HUES48 (cell line): ENCODE measurements around the gene ORC2.
"Not testable (repeated sequence)": the region's sequence is repeated elsewhere in the genome, so short reads cannot be mapped to it uniquely, and the experiment has no call there.

Experiments
- H3K27ac ChIP-seq: one replicate; pipeline ENCODE4 v1.7.0; 2013; ENCODE audit warnings: low read depth, low read length, inconsistent platforms
- H3K27me3 ChIP-seq: 2 replicates; pipeline ENCODE4 v1.6.1; 2013; ENCODE audit warnings: mild to moderate bottlenecking, low read length; ENCODE audit not compliant: control insufficient read depth, insufficient read depth
- H3K36me3 ChIP-seq: 2 replicates; pipeline ENCODE4 v1.6.1; 2013; ENCODE audit warnings: low read length; ENCODE audit not compliant: control insufficient read depth, insufficient read depth
- H3K4me1 ChIP-seq: 2 replicates; pipeline ENCODE4 v1.6.1; 2013; ENCODE audit warnings: mild to moderate bottlenecking, low read length; ENCODE audit not compliant: control insufficient read depth, insufficient read depth
- H3K4me3 ChIP-seq: 2 replicates; pipeline ENCODE4 v1.5.1; 2013; ENCODE audit warnings: mild to moderate bottlenecking, low read depth, low read length
- H3K9ac ChIP-seq: 2 replicates; pipeline ENCODE4 v1.6.1; 2013; ENCODE audit warnings: mild to moderate bottlenecking, low read depth, low read length, moderate library complexity
- H3K9me3 ChIP-seq: 2 replicates; pipeline ENCODE4 v1.6.1; 2013; ENCODE audit warnings: low read length; ENCODE audit not compliant: control insufficient read depth, insufficient read depth

ORC2 gene

DNA sequence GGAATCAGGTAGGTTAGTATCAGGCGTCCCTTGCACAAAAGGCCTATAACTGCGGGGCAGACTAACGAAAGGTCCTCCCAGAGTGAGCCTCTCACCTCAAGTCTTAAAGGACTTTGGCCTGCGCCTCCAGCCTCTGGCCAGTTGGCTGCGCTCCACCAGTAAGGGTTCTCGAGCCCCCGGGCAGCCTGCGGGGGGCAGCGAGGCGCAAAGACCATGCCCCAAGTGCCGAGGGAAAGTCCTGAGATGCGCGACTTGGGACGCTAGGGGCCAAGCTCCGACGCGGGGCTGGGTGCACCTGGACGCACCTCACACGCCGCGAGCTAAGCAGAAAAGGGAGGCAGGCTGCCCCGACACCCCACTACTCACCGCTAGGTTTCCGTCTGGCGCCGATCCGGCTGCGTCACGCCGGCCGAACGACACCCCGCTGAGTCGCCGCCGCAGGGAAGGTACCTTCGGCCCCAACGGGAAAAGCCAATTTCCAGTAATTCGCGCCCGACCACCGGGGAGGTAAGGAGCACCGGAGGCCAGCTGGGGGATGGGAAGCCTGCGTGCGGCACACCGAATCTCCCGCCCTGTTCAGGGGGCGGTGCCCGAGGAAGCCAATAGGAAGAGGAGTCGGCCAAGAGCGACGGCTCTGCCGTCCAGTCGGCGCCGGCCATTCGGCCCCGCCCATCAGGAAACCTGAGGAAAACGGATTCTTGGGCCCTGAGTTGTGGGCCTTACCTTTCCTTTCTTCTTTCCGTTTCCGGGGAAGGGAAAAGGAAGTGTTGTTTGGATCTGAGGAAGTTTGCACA lies at the start of gene ORC2:
Gene ORC2 (minus strand): TSS at position 537 of the 794 bp plus-strand sequence. CDS start 5,537 bp downstream, outside the sequence.
- Histone ChIP-seq H3K9ac (peak within 1 kb of the TSS; percentile 94), H3K9me3 (no peaks in the 10 kb centered on the region), H3K36me3 (peaks cover 28% of the 10 kb centered on the region), H3K4me3 (peak within 1 kb of the TSS; percentile 88), H3K27me3 (no peaks in the 10 kb centered on the region), H3K27ac (peak within 1 kb of the TSS; percentile 99), H3K4me1 (0 out of 2 replicates have a peak, but pooled peaks cover 5% of the 10 kb centered on the region)

DNA sequence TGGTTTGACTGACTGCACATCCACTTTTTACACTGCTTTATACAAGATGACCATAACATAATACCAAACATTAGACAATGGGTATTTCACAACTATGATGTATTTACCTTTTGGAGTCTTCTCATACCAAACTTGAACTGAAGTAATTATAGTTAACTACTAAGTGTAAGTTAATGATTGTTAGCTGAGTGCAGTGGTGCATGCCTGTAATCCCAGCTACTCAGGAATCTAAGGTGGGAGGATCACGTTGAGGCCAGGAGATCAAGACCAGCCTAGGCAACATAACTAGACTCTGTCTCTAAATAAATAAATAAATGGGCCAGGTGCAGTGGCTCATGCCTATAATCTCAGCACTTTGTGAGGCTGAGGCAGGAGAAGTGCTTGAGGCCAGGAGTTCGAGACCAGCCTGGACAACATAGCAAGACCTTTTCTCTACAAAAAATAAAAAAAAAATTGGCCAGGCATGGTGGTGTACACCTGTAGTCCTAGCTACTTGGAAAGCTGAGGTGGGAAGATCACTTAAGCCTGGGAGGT lies 44.9 kb upstream of the ORC2 start:
- Histone ChIP-seq H3K27ac (no peak overlapping the region), H3K4me1 (no peaks in the 10 kb centered on the region)

DNA sequence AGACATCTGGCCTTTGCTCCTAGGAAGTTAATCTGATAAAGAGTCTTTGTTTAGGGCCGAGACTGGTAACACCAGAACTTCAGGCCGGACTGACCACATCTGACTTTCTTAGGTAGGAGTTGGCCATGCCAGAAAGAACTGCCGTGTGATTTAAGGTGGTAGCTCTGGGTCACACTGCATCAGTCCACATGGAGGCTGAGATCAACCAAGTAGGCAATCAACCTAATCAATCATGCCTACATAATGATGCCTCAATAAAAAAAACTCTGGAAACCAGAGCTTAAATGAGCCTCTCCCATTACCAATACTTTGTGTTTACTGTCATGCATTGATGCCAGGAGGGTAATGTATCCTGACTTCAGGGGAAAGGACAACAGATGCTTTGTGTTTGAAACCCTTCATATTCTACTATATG lies 44.1 kb upstream of the ORC2 start:
- Histone ChIP-seq H3K27ac (no peak overlapping the region), H3K9ac (no peak overlapping the region), H3K27me3 (no peaks in the 10 kb centered on the region), H3K9me3 (no peaks in the 10 kb centered on the region), H3K36me3 (no peaks in the 10 kb centered on the region), H3K4me1 (no peaks in the 10 kb centered on the region), H3K4me3 (no peak overlapping the region)

More for the DNA sequence above, 44.9 kb upstream of the ORC2 start:
- no peak overlapping the region for H3K9ac ChIP-seq
- no peak overlapping the region for H3K4me3 ChIP-seq
- no peaks in the 10 kb centered on the region for H3K9me3 ChIP-seq
- no peaks in the 10 kb centered on the region for H3K27me3 ChIP-seq
- no peaks in the 10 kb centered on the region for H3K36me3 ChIP-seq

DNA sequence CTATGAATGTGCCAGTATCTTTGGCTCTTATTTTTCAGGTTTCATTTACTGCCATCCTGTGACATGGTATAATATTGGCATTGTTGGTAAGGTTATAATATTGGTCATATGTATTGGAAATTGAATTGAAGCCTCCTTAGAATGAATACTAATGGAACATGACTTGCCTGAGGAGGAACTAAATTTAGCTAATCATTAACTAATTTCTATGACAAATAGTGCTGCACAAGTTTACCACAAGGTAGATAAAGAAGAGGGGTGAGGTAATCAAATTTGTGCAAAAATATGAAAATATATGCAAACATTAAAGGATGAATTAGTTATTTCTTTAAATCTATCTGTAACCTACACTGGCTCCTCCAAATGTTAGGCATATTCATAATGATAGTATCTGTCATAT lies 43.2 kb upstream of the ORC2 start:
- Histone ChIP-seq H3K9ac (no peak overlapping the region), H3K27me3 (no peaks in the 10 kb centered on the region), H3K4me3 (no peak overlapping the region), H3K36me3 (no peaks in the 10 kb centered on the region), H3K27ac (no peak overlapping the region), H3K9me3 (no peaks in the 10 kb centered on the region), H3K4me1 (no peaks in the 10 kb centered on the region)

DNA sequence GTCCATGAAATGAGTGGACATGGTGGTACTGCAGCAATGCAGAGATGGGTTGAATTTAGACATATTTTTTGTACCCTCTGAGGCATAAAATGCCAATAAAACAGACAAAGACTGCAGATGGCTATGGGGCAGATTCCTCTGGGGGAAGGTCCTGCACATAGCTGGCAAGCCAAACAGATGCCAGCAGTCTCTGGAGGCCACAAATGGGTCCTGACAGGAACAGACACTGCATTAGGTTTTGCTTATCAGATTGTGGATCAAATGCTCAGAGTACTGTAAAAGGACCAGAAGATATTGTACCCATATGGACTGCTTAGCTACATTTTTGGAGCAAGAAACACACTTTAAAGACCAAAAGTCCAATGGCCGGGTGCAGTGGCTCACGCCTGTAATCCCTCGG lies 40.9 kb upstream of the ORC2 start:
- H3K27ac ChIP-seq = no peak overlapping the region
- no peaks in the 10 kb centered on the region for H3K9me3 ChIP-seq
- no peaks in the 10 kb centered on the region for H3K36me3 ChIP-seq
- no peak overlapping the region for H3K4me3 ChIP-seq
- no peak overlapping the region for H3K9ac ChIP-seq
- no peaks in the 10 kb centered on the region for H3K27me3 ChIP-seq
- H3K4me1 ChIP-seq = no peaks in the 10 kb centered on the region

DNA sequence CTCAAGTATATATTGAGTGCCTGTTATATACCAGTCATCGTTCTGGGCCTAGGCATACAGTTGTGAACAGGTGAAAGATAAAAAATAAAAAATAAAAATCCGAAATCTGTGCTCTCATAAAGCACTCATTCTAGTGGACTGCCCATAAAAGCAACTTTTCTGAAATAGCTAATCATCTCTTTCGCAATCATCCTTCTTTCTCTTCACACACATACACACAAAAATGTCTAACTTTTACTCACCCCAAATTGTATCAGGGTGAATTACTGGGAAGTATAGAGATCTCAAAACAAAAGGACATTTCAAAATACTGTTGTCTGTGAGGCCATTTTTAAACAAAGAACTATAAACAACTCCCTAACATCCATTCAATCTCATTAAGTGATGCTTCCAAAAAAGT lies 29.6 kb upstream of the ORC2 start:
- Histone ChIP-seq H3K27ac (no peak overlapping the region), H3K9me3 (no peaks in the 10 kb centered on the region), H3K27me3 (no peaks in the 10 kb centered on the region), H3K9ac (no peak overlapping the region), H3K4me3 (no peak overlapping the region), H3K4me1 (peaks cover 7% of the 10 kb centered on the region; the same call in 1 of the 2 replicates), H3K36me3 (peaks cover 7% of the 10 kb centered on the region; the same call in 1 of the 2 replicates)

DNA sequence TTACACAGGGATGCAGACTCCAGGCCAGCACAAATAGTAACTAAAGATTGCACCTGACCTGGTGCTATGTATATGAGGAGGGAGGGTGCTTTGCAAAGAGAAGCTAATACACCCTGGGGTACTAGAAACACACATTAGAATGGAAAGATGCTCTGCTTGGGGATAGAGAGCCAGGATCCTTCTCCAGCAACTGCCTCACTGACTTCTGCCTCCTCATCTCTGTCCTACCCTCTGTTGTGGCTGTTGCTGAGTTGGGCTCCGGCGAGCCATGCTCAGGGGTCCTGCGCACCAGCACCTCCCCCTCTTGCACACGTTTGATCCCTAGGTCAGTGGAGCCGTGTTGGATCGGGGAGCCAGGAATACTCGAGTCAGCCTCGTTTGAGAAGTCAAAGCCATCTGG lies 23.7 kb upstream of the ORC2 start:
- Histone ChIP-seq H3K9me3 (no peaks in the 10 kb centered on the region), H3K4me1 (peaks cover 31% of the 10 kb centered on the region), H3K36me3 (0 out of 2 replicates have a peak, but pooled peaks cover 5% of the 10 kb centered on the region), H3K9ac (no peak overlapping the region), H3K4me3 (no peak overlapping the region), H3K27ac (no peak overlapping the region), H3K27me3 (no peaks in the 10 kb centered on the region)

DNA sequence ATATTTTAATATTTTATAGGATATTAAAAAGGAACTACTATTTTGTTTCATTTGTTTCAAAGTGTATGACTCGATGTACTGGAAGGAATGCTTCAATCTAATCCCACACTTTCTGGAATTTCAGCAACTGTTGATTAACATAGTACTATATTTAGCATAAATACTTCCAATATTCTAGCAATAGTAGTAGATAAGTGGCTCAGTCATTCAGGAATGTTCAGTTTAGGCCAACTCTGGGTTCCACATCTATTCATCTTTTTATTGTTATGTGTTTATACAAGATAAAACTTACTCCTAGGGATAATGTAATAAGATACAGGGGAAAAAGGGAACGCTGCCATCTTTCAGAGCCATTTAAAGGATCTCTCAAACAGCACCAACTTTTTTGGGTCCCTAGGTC lies 22.3 kb upstream of the ORC2 start:
- Histone ChIP-seq H3K9me3 (no peaks in the 10 kb centered on the region), H3K36me3 (peaks cover 13% of the 10 kb centered on the region; the same call in 1 of the 2 replicates), H3K27ac (peak overlapping the region; percentile 2), H3K4me1 (peaks cover 31% of the 10 kb centered on the region), H3K4me3 (no peak overlapping the region), H3K9ac (no peak overlapping the region), H3K27me3 (no peaks in the 10 kb centered on the region)

DNA sequence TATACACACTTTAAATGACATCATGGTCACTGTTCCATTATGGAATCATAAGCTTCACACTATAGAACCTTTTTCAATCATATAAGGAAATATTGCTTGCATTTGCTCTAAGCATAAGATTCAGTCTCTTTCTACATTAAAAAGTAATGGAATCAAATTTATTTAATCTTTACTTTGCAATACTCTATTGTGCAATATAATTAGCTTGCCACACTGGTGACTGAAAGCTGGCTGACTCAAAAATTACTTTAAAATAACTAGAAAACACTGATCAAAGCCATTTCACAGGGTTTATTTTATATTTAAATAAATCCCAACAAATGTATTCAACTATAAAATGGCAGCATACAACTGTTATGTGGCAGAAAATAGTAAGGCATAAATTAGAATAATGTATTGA lies 13.2 kb upstream of the ORC2 start:
- no peaks in the 10 kb centered on the region for H3K4me1 ChIP-seq
- no peaks in the 10 kb centered on the region for H3K27me3 ChIP-seq
- H3K4me3 ChIP-seq = no peak overlapping the region
- peaks cover 13% of the 10 kb centered on the region; the same call in 1 of the 2 replicates for H3K36me3 ChIP-seq
- no peaks in the 10 kb centered on the region for H3K9me3 ChIP-seq
- no peak overlapping the region for H3K27ac ChIP-seq
- no peak overlapping the region for H3K9ac ChIP-seq

DNA sequence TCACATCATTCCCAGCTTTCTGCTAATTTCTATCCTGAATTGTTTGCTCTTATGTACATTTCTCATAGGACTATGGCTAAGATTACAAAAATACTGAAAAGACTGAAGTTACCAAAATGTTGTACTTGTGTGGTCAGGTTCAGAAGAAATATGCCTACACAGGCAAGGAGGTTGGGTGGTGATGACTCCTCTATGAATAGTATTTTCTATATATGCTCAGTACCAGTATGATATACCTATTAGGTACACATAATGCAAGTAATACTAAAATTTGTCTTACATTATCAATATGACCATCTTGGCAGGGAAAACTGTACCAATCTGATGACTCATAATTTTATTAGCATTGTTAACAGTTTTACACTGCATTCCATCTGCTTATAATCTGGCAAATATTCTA lies 12.2 kb upstream of the ORC2 start:
- Histone ChIP-seq H3K4me1 (no peaks in the 10 kb centered on the region), H3K9ac (no peak overlapping the region), H3K36me3 (0 out of 2 replicates have a peak, but pooled peaks cover 4% of the 10 kb centered on the region), H3K4me3 (no peak overlapping the region), H3K27me3 (no peaks in the 10 kb centered on the region), H3K9me3 (no peaks in the 10 kb centered on the region), H3K27ac (no peak overlapping the region)

DNA sequence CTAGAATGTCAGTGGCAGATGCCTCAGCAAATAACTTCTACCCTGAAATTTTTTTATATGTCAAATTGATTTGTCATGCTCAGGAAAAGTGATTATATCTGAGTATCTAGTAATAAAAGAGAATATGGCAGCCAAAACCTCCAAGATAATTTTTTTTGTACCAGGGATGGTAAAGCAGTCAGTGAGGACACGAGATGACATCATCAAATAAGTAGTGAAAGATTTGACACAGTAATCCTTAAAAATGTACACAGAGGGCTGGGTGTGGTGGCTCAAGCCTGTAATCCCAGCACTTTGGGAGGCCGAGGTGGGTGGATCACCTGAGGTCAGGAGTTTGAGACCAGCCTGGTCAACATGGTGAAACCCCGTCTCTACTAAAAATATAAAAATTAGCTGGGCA lies 6.6 kb upstream of the ORC2 start:
- H3K36me3 ChIP-seq, H3K4me1 ChIP-seq, H3K27me3 ChIP-seq, H3K4me3 ChIP-seq, H3K9me3 ChIP-seq, H3K27ac ChIP-seq, H3K9ac ChIP-seq: not testable (repeated sequence)
